ENCODE measurements around the gene PRRX2.

DNA sequence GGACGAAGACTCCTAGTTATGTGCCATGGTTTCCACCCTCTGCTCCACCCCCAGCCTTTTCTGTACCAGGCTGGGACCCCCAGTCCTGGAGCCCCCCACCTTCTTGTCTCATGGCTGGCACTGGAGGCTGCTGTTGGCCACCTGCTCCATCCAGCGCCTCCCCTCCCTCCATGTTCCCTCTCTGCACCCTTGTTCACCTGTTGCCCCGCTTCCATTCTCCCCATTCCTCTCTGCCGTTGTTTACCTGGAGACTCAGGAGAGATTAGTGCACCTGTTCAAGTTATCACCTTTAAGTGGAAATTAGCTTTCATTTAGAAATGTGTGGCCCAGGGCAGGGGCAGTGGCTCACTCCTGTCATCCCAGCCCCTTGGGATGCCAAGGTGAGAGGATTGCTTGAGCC is 32.2 kb upstream of the PRRX2 start:
- TF ChIP-seq CTCF (IDR thresholded peaks at IDR 0.05; ENCODE audit: low read length) (no peak), EZH2 (IDR thresholded peaks at IDR 0.05; ENCODE audit: borderline replicate concordance, low read length) (no peak)

All from OCI-LY1 (cell line).